GM12874 (cell line): ENCODE measurements around the gene RASSF1.

Experiments
- TF ChIP-seq, protein P1 (sequence below): IDR thresholded peaks from 2 replicates; pipeline ENCODE4 v1.5.1; 2011; ENCODE audit warnings: low read depth, mild to moderate bottlenecking, control low read depth, low read length, moderate library complexity; ENCODE audit not compliant: insufficient read depth

Gene RASSF1

DNA sequence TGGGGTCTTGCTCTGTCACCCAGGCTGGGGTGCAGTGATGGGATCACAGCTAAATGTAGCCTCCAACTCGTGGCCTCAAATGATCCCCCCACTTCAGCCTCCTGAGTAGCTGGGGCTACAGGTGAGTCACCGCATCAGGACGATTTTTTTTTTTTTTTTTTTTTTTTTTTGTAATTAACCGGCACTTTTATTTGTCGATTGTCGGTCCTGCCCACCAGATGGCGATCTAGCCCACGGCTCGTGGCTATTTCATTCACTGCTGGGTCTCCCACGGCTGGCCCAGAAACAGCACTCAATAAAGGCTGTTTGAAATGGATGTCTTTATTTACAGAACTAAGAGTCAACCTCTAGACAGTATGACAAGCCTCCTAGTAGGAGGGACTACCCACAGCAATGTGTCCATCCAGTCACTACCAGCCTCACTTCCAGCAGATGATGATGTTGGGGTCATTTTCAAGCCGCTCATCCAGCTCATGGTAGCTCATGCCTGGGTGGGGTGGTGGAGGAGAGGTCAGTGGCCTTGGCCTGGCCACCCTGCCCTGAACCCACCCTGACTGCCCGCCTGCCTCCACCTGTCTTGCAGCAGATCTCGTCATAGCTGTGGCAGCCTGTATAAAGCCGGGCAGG is 6.7 kb upstream of the RASSF1 start:
- TF ChIP-seq, protein P1, sequence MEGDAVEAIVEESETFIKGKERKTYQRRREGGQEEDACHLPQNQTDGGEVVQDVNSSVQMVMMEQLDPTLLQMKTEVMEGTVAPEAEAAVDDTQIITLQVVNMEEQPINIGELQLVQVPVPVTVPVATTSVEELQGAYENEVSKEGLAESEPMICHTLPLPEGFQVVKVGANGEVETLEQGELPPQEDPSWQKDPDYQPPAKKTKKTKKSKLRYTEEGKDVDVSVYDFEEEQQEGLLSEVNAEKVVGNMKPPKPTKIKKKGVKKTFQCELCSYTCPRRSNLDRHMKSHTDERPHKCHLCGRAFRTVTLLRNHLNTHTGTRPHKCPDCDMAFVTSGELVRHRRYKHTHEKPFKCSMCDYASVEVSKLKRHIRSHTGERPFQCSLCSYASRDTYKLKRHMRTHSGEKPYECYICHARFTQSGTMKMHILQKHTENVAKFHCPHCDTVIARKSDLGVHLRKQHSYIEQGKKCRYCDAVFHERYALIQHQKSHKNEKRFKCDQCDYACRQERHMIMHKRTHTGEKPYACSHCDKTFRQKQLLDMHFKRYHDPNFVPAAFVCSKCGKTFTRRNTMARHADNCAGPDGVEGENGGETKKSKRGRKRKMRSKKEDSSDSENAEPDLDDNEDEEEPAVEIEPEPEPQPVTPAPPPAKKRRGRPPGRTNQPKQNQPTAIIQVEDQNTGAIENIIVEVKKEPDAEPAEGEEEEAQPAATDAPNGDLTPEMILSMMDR: peak; percentile 60

DNA sequence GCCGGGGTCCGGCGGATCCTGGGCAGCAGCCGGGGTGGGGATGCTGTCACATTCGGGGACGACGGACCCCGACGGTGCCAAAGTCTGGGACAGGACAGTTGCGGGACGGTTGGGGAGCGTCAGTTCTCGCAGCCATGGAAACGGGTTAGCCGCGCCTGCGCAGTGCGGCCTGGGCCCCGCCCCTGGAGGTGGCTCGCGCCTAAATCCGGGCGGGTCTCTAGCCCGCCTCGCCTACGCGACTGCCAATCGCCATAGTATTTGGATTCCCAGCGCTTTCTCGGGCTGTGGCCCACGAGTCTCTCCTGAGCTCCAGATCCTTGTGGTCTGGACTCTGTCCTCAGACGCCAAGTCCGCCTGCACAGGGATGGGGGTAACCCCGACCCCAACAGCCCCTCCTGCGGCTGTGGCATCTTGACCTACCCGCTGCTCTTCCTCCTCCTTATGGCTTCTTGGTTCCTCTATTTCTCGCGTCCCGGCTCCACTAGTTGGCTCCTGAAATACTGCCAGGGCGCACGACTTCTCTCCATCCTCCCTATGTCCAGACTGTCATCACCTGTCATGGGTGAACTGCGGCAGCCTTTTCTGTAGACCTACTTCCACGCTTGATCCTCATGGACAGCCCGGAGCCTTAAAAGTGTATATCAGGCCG is 5.1 kb upstream of the RASSF1 start, which contains the start of gene ZMYND10:
TSS of gene ZMYND10 (minus strand) at position 147 of the 649 bp plus-strand sequence. CDS start 153 bp downstream, outside the sequence.
- TF ChIP-seq, protein P1: no peak

DNA sequence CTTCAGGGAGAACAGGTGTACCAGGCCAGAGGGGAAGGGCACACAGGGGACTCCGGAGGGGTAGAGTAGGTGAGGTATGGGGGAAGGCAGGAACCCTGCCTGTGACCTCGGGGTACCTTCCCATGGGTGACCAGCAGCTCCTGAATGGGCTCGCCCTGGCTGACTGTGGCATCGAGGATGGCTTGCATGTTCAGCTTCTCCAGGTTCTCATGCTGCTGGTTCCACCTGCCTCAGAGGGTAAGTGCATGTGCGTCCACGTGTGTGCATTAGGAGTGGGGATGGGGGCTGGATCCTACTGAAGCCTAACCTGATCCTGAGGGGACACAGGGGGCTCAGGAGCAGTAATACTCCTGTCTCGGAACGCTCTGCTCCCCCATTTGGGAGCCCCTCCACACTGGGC is 4.4 kb upstream of the RASSF1 start:
- TF ChIP-seq, protein P1: no peak

DNA sequence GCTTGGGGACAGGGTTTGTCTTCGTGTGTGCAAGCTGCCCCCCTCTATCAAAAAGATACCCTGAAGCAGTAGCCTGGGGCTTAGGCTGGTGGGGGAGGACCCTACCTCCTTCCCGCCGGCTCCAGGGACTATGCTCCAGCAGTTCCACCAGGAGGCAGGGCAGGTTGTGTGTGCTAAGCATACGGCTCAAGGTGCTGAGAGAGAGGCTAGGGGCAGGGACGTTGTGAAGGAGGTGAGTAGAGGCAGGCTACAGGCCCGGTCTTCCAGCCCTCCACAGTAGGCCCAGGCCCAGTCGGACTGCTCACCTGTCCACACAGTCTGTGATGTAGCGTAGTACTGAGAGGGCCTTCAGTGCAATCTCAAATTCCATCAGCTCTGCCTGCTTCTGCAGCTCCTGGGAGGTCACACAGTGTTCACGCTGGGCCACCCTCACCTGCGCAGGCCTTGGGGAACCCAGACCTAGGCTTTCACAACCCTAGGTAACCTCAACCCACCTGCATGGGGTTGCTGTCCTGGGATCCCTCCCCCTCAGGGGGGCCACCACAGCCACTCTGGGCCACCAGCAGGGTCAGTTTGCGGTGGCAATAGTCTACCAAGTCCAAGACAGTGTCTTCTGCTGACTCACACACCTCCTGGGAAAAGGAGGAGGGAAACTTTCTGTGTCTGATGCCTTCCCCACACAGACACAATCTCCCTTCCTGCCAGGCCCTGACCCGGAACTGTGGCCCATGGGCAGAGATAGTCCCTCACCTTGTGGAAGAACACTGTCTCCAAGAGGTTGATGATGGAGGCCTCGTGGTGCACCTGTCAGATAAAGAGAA is 2.4 kb upstream of the RASSF1 start:
- TF ChIP-seq, protein P1: no peak

DNA sequence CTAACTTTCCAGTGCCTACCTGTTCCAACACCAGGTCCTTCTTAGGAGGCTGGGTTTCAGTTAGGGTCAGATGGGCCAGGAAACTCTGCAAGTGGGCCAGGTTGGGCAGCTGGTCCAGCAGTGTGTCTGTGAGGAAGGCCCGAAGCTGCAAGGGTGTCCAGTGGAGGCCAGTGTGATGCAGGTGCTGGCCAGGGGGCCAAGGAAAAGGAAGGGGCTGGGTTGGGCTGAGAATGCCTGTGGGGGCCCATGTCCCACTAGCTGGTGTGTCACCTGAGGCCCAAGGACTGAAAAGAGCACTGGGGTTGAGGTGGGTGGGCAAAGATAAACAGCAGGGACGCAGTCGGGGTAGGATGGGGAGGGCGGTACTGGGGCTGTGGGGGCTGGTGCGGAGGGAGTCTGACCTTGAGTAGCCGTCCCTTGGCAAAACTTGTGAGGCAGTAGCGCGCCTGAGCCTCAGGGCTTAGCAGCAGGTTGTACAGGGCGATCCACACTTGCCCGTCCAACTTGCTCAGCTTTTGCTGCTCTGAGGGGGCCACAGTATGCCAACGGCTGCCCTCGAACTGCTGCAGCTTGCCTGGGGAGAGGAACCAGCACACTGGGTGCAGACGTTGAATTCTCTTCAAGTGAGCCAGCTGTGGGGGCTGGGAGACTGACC is 1.5 kb upstream of the RASSF1 start:
- TF ChIP-seq, protein P1: no peak

DNA sequence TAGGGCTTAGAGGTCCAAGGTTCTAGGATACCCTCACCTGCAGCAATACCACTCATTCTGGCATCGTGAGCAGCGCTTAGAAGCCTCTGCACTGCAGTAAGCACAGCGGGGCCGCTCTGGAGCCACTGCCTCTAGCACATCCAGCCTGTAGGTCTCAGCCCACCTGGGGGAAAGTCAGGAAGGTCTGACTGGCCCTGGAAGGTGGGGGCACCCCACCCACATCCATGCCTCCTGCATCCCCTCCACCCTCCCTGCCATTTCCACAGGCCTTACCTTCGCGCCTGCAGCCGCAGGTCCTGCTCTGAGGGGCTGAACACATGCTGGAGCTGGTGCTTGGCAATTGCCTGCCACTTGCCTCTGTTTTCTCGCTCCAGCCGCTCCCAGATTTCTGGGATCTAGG is 901 bp upstream of the RASSF1 start:
- TF ChIP-seq, protein P1: no peak

DNA sequence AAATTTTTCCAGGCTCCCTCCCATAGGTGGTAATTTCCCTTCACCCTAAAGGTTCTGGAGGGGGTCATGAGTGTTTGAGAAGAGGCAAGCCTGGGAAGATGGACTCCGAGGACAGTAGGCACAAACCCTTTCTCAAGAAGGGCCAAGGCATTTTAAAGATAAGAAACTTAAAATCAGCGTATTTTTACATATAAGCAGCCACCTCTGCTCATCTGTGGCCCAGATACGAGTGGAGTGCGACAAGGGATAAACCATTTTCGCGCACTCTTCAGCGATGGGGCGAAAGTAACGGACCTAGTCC is 539 bp downstream of the RASSF1 start:
- TF ChIP-seq, protein P1: no peak
